Uterus (tissue), 4 donors: ENCODE results near the gene PCNX2. TPM values are rescaled to one million over a fixed set of nuclear protein-coding genes. Genes with fewer than 3 reads are reported as not detected.
"Not testable (repeated sequence)": the region's sequence is repeated elsewhere in the genome, so short reads cannot be mapped to it uniquely, and the experiment has no call there.

Experiments
- DNase-seq, 2 donors: peaks; one replicate each; pipeline ENCODE4 v3.0.0-alpha.2; 2019 to 2020
- H3K27ac ChIP-seq, 2 donors: fragments of 200-600 bp; sonication (generic); 1 replicate in 1 of 2; 2 replicates in 1 of 2; pipeline ENCODE4 v1.5.1; 2016 to 2018
- H3K27me3 ChIP-seq, 2 donors: fragments of 200-600 bp; sonication (generic); one replicate each; pipeline ENCODE4 v1.5.1; 2018 to 2019; ENCODE audit warnings: control low read depth in 1 of 2
- H3K36me3 ChIP-seq, 2 donors: fragments of 200-600 bp; sonication (generic); one replicate each; pipeline ENCODE4 v1.5.1; 2019; ENCODE audit warnings: control low read depth in 1 of 2
- H3K4me1 ChIP-seq, 2 donors: fragments of 200-600 bp; sonication (generic); one replicate each; pipeline ENCODE4 v1.5.1; 2018 to 2019; ENCODE audit warnings: control low read depth in 1 of 2
- H3K4me3 ChIP-seq, 2 donors: fragments of 200-600 bp; sonication (generic); 1 replicate in 1 of 2; 2 replicates in 1 of 2; pipeline ENCODE4 v1.5.1; 2018 to 2019; ENCODE audit warnings: mild to moderate bottlenecking in 1 of 2
- H3K9me3 ChIP-seq, 2 donors: fragments of 200-600 bp; sonication (generic); one replicate each; pipeline ENCODE4 v1.5.1; 2019; ENCODE audit warnings: control low read depth in 1 of 2
- CTCF ChIP-seq, 4 experiments: fragments of 200-600 bp in 2 of 4; fragments of 450-650 bp in 2 of 4; sonication (generic) in 2 of 4; IDR thresholded peaks; one replicate each; pipeline ENCODE4 v1.5.1; 2016 to 2019; ENCODE audit warnings: antibody characterized with exemption in 4 of 4, mild to moderate bottlenecking in 2 of 4, moderate library complexity in 1 of 4
- POLR2A ChIP-seq, 2 donors: fragments of 450-650 bp; IDR thresholded peaks; one replicate each; pipeline ENCODE4 v1.6.1; 2016; ENCODE audit warnings: antibody characterized with exemption in 2 of 2, mild to moderate bottlenecking in 1 of 2, moderate library complexity in 1 of 2
- intact Hi-C: fragments of 100-400 bp; cut with DNase I; formaldehyde crosslinking; loops from one replicate; pipeline ENCODE4 v1.15.1; 2023; ENCODE audit warnings: low total_unique reads
- total RNA-seq, 4 donors: library from RNA; depleted of rRNA in 3 of 4; stranded (reverse); fragments of >200 nt in 3 of 4; gene quantifications; one replicate each; pipeline versions ENCODE4 v1.1.0 to v1.2.4, GENCODE V29; 2014 to 2023
- donor health status: DM: yes; HTN: yes; CAD: no.

Gene PCNX2
- total RNA-seq, 4 donors from 2014 or later: 4.1 to 36.2 (median 14.1) TPM

GRCh38 chr1:233006541-233006973 lies 289.0 kb downstream of the PCNX2 start:
- H3K27ac ChIP-seq: no peak overlapping the region
- no peak for DNase-seq

GRCh38 chr1:233006108-233006507 lies 289.4 kb downstream of the PCNX2 start:
- TF ChIP-seq CTCF (IDR thresholded peaks at IDR 0.05): no peak
- TF ChIP-seq POLR2A (IDR thresholded peaks at IDR 0.05): no peak
- Histone ChIP-seq H3K36me3 (no peaks in the 10 kb centered on the region), H3K4me3 (no peak overlapping the region), H3K9me3 (no peaks in the 10 kb centered on the region), H3K27me3 (no peaks in the 10 kb centered on the region), H3K27ac (no peak overlapping the region), H3K4me1 (no peaks in the 10 kb centered on the region)
- DNase-seq: no peak
- intact Hi-C loops: no loop called here

More at GRCh38 chr1:233006541-233006973, 289.0 kb downstream of the PCNX2 start:
- intact Hi-C loops: no loop called here
- Histone ChIP-seq H3K4me1 (no peaks in the 10 kb centered on the region), H3K27me3 (no peaks in the 10 kb centered on the region), H3K4me3 (no peak overlapping the region), H3K9me3 (no peaks in the 10 kb centered on the region), H3K36me3 (no peaks in the 10 kb centered on the region)
- TF ChIP-seq CTCF (IDR thresholded peaks at IDR 0.05) (no peak), POLR2A (IDR thresholded peaks at IDR 0.05) (no peak)

- no peak overlapping the region for H3K27ac ChIP-seq
- no peaks in the 10 kb centered on the region for H3K4me1 ChIP-seq
- TF ChIP-seq POLR2A (IDR thresholded peaks at IDR 0.05) (no peak), CTCF (IDR thresholded peaks at IDR 0.05) (no peak)
- no peak overlapping the region for H3K4me3 ChIP-seq
- no peaks in the 10 kb centered on the region for H3K9me3 ChIP-seq
- no peaks in the 10 kb centered on the region for H3K27me3 ChIP-seq
- peak in 1 of 2 donors; percentile 26 for DNase-seq
- intact Hi-C loops: no loop called here
- no peaks in the 10 kb centered on the region for H3K36me3 ChIP-seq
Observed at GRCh38 chr1:233005703-233006102, 289.8 kb downstream of the PCNX2 start.

GRCh38 chr1:233005156-233005555 lies 290.4 kb downstream of the PCNX2 start:
- H3K36me3 ChIP-seq: no peaks in the 10 kb centered on the region
- H3K4me3 ChIP-seq: no peak overlapping the region
- H3K4me1 ChIP-seq: no peaks in the 10 kb centered on the region
- no peak for DNase-seq
- H3K9me3 ChIP-seq: no peaks in the 10 kb centered on the region
- TF ChIP-seq CTCF (IDR thresholded peaks at IDR 0.05): no peak
- TF ChIP-seq POLR2A (IDR thresholded peaks at IDR 0.05): no peak
- H3K27me3 ChIP-seq: no peaks in the 10 kb centered on the region
- H3K27ac ChIP-seq: no peak overlapping the region
- intact Hi-C loops: no loop called here

GRCh38 chr1:233004451-233004850 lies 291.1 kb downstream of the PCNX2 start:
- Histone ChIP-seq H3K36me3 (no peaks in the 10 kb centered on the region), H3K27me3 (no peaks in the 10 kb centered on the region), H3K4me1 (no peaks in the 10 kb centered on the region), H3K27ac (no peak overlapping the region), H3K9me3 (no peaks in the 10 kb centered on the region), H3K4me3 (no peak overlapping the region)
- no peak for TF ChIP-seq CTCF (IDR thresholded peaks at IDR 0.05)
- TF ChIP-seq POLR2A (IDR thresholded peaks at IDR 0.05): no peak
- no peak for DNase-seq
- intact Hi-C loops: no loop called here

GRCh38 chr1:233003638-233004037 lies 291.9 kb downstream of the PCNX2 start:
- H3K27ac ChIP-seq, intact Hi-C loops: not testable (repeated sequence)

More at GRCh38 chr1:233003638-233004037, 291.9 kb downstream of the PCNX2 start:
- not testable (repeated sequence) for H3K4me3 ChIP-seq, H3K27me3 ChIP-seq, H3K4me1 ChIP-seq, H3K9me3 ChIP-seq, DNase-seq, H3K36me3 ChIP-seq
